GM19328 (cell line): Measurements from ENCODE around the gene TBXA2R.
A peak's percentile ranks its signal among the peaks of the same experiment; 100 is the strongest.
"Not testable (repeated sequence)": the region's sequence is repeated elsewhere in the genome, so short reads cannot be mapped to it uniquely, and the experiment has no call there.

Experiments
- ATAC-seq: cut with Tn5 transposase; IDR thresholded peaks from one replicate; pipeline ENCODE4 v1.9.1; 2021; ENCODE audit warnings: mild to moderate bottlenecking, moderate library complexity; ENCODE audit not compliant: unreplicated experiment

TBXA2R gene

DNA sequence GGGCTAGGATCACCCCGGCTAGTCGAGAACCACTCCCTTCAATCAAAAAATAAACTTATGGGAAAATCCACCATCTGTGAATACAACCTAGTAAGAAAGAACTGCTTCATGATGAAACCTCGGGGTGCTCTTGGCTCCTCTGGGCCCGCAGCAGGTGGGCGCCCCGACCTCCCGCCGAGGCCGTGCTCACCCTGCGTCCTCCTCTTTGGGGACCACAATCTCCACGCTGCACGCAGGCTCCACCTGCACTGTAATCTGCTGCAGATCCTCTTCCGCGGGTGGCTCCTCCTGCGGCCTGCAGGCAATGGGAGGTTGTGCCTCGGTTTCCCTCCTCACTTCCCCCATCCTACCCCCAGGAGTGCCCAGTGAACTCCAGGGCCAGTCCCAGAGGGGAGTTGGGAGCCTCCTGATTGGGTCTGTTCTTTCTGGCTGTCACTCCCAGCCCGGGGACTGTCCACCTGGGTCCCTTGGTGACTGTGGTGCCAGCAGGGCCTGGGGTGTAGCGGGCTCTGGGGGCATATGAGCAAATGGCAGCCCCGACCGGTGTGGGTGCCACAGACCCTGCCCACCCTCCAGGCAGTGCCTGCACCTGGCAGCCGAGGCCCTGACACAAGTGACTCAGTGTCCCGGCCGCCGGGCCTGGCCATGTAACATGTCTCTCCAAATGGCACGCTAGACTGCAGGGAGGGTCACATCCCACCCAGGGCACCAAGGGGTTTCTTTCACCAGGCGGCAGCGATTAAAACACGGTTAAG is 35.0 kb upstream of the TBXA2R start:
- ATAC-seq, result no peak

DNA sequence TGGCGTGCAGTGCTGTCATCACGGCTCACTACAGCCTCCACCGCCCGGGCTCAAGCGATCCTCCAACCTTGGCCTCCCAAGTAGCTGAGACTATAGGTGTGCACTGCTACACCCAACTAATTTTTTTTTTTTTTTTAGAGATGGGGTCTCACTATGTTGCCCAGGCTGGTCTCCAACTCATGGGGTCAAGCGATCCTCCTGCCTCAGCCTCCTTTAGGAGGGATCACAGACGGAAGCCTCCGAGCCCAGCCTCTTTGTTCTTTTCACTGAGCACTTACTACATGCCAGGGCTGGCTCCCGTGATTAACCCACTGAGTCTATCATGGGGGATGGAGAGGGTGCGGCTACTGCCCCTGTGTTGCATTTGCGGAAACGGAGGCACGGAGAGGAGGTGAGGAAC is 32.8 kb upstream of the TBXA2R start:
- ATAC-seq, result no peak

DNA sequence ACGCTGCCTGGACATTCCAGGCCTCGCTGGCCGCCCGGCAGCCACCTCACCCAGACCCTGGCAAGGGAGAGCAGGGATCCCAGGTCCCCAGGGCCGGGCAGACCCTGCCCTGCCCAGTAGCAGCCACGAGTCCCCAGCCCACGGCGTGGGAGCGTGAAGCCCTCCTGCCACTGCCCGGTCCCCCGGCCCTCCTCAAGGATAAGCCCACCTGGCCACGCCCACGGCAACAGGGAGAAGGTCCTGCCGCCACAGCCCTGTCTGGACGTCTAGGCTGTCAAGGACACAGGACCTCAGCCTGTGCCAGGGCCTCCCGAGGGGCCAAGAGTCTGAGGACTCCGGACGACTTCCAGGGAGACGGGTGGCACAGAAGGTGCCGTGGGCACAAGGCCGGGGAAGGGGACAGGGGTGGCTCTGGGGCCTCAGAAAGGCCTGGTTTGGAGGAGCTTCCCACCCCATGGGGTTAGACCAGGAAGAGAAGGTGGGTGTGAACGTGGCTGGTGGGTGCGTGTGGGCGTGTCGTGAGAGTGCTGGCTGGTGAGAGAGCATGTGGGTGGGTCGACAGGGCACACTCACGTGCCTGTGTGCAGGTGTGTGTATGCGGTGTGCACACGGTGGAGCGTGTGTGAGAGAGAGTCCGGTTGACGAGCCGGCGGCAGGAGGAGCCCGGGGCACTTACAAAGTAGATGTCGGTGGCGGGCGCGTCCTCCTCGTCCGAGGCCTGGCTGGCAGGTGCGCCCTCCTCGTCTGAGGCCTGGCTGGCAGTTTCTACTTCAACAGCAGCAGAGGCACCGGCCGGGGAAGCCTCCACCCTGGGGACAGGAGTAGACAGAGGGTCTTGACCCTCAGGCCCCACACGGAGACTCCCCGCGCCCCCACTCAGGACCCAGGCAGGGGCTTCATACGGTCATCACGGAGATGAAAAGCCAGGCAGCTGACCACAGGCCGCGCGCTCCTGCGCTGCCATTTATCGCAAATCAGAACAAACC is 31.8 kb upstream of the TBXA2R start:
- ATAC-seq, result no peak

DNA sequence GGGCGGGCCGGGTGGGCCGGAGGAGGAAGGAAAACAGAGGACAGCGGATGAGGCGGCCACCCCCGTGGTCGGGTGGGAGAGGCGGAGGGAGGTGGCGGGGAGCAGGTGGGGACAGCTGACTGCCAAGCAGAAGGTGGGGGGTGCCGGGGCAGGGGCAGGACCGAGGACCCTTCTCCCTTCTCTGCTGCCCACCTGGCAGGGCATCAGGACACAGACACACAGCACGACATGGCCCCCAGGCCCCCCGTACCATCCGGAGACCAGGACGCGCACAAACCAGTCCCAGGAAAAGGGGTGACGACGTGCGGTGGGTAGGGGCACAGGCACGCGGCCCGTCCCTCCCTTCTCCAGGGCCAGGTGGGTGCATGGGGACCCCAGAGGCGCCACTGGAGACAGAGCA is 30.9 kb upstream of the TBXA2R start:
- no peak for ATAC-seq

DNA sequence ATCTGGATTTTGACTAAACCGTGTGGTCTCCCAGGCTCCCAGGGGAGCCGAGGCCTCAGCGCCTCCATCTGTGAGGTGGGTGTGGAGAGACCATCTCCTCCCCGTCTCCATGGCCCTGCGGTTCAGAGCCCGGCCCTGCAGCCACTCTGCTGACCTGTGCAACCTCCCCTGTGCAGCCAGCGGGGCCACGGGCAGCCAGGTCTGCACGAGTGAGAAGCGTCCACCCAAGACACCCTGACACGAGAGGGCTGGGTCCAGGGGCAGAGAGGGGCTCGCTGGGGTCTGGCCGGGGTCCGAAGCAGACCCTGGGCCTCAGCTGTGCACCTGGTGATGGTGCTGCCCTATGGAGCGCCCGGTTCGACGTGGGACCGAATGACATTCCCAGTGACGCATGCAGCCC is 30.3 kb upstream of the TBXA2R start:
- ATAC-seq, result no peak

DNA sequence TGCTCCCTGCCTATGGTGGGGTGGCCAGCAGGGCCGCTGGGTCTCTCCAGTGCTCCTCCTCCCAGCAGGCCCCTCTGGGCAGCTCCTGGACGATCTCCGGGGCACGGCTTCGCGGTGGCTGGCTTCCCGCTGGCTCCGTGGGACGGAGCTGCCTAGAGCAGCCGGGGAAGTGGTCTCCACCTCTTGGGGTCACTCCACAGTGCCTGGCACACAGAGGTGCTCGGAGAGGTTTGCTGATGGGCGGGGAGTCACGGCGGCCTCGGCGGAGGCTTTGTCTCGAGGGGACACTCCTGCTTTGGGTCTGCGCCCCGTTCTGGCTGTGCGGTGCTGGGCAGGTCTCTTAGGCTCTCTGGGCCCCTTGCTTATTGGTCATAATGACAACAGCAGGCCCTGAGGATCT is 29.8 kb upstream of the TBXA2R start:
- ATAC-seq, result no peak

DNA sequence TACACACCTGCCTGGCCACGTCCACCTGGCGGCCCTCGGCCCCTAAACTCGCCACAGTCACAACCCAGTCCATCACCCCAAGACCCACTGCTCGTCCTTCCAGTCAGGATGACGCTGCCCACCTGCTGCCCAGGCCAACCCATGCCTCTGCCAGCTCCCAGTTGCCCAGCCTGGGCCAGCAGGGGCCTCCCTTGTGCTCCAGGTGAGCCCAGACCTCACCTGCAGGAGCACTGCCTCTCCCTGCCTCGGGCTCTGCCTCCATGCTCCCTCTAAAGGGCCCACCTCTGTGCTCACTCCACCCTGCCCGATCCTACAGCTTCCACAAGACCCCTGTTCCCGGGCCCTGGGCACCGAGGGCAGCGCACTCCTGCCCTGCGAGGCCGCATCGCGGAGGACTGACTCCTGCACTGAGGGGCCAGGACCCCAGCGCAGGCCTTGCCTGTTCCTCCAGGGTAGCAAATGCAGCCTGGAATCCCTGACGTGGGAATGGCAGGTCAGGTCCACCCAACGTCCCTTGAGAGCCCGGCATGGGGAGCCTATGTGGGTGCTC is 27.9 kb upstream of the TBXA2R start:
- no peak for ATAC-seq

DNA sequence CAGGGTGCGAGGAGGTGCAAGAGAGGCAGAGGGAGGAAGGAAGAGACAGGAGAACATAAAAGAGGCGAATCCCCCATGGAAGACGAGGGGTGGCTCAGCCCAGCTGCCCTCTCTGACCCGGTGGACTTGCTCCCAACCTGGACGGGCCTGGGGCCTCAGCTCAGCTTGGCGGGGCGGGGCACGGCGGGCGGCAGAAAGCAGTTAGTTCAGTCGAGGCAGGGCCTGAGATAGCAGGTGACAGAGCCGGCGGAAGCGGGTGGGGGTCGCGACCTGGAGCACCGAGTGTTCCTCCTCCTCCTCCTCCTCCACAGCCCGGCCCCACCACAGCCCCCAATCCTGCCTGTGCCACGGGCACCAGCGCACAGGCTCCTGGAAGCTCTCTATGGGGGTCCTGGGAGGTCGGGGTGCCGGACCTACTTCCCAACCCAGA is 26.9 kb upstream of the TBXA2R start:
- no peak for ATAC-seq

DNA sequence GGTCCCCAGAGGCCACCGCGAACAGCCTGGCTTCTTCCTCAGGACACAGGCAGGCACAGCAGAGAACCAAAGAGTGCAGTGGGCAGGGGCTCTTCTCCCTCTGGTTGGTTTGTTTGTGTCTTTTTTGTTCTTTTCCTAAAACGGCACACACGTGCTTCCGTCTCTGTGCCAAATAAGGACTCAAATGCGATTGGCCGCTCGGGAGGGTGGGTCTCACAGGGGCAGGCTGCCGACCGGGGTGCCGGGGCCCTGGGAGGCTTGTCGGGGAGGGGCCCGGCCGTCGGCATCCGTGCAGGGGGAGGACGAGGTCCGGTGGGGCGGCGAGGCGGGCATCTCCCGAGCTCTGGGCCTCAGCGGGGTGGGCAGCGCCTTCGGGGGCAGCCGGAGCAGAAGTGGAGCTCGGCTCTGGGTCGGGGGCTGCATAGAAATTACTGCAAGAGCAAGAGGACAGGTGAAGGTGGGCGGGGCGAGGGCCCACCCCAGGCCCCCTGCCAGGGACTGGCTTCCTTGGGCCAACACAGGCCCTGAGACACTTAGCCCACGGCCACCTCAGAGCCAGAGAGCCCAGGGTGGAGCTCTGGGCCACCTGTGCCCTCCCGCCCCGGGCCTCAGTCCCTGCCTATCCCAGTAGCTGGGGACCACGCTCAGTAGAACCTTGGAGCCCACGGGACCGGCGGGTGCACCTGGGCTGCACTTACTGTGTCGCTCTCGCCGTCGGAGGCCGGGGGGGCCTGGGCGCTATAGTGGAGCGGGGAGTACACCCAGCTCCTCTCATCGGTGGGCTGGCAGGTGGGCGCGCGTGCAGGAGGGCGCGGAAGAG is 26.3 kb upstream of the TBXA2R start:
- no peak for ATAC-seq

DNA sequence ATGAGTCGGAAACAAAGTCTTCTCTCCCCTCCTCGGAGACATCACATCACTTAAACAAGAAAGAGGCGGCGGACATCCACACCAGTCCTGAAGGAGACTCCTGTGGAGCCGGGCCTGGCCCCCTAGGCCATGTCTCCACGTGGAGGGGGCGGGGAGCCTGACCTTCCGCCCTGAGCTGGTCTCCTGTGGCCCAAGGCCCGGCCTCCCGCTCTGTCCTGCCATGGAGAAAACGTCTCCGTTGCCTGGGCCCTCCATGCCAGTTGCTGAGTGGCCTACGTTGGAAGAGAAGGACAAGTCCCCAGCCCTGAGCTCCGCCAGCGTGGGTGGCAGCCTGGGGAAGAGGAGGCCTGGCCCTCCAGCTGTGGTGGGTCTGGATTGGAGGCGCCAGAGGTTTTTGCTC is 25.4 kb upstream of the TBXA2R start:
- ATAC-seq, result no peak

DNA sequence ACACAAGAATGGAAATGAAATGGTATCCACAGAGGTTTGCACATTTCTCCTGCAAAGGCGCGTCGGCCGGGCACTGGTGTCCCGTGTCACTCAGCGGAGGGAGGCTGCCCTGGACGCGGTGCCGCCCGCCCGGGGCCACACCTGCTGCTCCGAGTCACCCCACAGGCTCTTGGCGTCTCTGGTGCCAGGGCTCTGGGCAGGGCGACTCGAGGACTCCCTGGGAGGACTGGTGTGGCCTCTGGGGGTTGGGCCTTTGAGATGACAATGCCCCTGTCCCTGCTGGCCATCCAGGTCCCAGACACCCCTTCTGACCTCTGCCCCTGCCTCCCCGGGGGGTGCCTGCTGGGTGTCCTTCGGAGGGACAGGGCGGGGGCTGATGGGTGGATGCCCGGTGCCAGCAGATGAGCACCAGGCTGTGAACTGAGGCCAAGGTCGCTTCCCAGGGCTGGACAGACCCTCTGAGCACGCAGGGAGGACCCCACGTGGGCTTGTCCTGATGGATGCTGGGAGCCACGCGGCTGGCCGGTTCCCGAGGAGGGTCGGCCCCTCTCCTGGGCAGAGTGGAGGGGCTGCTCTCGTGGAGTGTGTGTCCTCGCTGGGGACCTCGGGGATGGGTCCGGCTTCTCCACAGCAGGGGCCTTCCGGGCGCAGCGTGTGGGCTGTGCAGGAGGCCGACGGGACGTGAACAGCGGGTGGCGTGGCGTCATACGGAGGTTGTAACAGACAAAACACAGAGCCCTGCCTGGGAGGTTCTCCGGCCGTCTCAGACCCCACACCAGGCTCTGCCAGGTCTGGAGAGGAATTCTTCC is 24.6 kb upstream of the TBXA2R start:
- no peak for ATAC-seq

DNA sequence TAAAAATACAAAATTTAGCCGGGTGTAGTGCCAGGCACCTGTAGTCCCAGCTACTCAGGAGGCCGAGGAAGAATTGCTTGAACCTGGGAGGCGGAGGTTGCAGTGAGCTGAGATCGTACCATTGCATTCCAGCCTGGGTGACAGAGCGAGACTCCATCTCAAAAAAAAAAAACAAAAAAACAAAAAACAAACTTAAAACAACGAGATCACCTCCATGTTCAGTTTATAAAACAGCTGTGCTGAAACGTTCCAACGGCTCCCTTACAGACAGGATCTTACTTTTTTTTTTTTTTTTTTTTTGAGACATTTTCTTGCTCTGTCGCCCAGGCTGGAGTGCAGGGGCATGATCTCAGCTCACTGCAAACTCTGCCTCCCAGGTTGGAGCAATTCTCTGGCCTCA is 22.1 kb upstream of the TBXA2R start:
- ATAC-seq, result not testable (repeated sequence)

DNA sequence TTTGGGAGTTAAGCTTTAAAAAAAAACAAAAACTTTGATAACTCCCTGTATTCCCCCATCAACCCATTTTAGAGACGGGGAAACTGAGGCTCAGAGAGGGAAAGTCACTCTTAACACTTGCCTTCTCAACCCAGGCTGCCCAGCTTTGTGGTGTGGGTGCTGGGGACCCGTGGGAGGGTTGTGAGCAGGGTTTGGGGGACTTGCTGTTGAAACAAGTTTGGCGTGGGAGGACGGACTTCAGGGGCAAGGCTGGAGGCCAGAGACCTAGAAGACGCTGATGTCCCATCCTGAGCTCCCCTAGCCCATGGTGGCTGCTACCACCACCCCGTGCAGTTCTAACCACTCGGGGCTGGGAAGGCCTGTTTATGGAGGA is 20.7 kb upstream of the TBXA2R start:
- ATAC-seq, result no peak

DNA sequence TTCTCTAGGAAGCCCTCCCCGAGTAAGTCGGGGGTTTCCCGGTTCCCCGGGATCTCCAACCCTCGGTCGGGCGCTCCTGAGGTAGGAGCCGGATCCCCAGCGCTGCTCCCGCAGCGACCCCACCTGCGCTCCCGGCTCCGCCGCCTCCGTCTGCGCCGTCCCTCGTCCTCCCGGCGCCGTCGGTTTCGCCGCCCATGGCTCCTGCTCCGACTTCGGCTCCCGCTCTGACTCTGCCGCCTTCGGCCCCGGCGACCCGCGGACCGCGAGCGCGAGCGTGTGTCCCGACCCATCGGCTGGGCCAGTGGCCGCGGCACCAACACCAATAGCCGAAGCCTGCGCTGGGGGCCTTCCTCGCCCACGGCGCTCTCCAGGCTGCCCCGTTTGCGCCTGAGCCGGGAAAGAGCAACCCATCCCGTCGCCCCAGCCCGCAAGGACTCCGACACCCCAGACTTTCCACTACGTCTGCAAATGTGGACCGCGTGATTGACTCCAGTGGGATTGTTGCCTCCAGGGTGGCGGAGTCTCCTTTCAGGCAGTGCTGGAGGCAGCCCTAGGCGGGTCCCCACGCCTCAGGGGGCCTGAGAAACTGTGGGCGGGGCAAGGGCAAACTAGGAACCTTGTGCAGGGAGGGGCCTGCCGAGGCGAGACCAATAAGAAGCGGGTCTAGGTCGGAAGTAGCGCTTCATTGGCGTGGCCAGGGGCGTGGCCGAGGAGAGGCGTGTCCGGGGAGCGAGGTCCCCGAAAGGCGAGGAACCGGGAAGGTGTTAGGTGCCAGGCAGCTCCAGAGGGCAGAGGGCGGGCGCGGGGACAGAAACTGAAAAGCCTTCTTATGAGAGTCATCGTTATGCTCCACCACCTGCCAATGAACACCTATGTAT is 20.0 kb upstream of the TBXA2R start, which contains the start of gene CACTIN:
Gene CACTIN (minus strand): TSS at position 318 of the 878 bp plus-strand sequence. CDS start 28 bp downstream, at position 290.
- peak; percentile 91 for ATAC-seq

DNA sequence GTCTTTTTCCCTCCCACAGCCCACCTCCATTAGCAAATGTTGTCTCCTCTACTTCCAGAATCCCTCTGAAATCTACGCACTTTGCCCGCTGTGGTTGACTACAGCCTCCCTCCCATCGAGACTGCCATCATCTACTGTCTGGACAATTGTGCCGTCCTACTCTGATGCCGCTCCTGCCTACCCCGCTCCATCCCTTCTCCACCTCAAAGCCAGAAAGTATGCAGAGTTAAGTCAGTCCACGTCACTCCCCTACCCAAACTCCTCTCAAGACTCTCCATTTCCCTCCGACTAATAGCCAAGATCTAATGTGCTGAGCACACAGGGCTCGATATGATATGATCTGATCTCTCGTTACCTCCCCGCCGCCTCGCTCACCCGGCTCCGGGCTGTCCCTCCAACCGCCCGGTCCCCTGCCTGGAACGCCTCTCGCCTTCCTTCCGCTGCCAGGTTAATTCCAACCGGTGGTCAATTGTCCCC is 19.4 kb upstream of the TBXA2R start:
- no peak for ATAC-seq

DNA sequence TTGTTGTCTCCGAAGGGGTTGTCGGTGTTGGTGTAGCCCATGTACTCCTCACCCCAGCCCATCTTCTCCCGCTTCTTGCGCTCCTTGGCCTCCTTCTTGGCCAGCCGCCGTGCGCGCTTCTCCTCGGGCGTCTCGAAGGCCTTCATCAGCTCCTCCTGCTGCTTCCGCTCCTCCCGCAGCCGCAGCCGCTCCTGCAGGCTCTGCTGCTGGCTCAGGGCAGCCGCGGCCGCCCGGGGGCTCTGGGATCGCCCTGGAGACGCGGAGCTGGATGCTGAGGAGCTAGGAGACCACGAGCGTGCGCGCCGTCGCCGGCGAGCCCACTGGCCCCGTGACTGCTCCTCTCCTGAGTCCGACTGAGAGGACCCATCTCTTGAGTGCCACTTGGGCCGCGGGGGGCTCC is 17.0 kb upstream of the TBXA2R start:
- ATAC-seq, result no peak

DNA sequence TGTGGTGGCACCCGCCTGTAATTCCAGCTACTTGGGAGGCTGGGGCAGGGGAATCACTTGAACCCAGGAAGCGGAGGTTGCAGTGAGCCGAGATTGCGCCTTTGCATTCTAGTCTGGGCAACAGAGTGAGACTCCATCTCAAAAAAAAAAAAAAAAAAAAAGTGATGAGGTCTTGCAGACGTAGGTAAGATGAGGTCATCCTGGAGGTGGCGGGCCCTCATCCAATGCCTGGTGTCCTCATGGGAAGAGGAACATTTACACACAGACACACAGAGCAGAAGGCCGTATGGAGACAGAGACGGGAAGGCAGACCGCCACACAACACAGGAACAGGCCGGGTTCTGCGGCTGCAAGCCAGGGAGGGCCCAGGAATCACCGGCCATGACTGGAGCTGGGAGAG is 15.5 kb upstream of the TBXA2R start:
- no peak for ATAC-seq

DNA sequence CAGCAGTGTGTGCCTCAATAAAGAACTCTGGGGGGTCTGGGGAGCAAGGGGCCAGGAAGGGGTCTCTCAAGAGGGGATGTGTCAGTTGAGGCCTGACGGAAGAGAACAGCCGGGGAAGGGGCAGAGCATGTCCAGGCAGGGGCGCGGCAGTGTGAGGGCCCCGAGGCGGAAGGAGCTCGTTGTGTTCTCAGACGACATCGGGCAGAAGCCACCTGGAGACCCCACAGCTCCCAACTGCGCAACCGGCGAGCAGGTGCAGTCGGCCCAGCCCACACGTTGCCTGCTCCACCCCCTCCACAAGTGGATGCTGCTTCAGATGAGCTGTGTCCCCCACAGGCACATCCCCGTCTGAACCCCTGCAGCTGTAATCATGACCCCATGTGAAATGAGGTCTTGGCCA is 15.0 kb upstream of the TBXA2R start:
- no peak for ATAC-seq
